C4-2B (cell line): ENCODE measurements around the gene PNMA1.

Source experiments
- ZFX ChIP-seq: fragments of 450-650 bp; IDR thresholded peaks from 2 replicates; pipeline ENCODE4 v1.6.1; 2017
- TF ChIP-seq, protein P1 (sequence below): fragments of 450-650 bp; conservative IDR thresholded peaks from 2 replicates; pipeline ENCODE4 v1.5.1; 2017; ENCODE audit warnings: mild to moderate bottlenecking

DNA sequence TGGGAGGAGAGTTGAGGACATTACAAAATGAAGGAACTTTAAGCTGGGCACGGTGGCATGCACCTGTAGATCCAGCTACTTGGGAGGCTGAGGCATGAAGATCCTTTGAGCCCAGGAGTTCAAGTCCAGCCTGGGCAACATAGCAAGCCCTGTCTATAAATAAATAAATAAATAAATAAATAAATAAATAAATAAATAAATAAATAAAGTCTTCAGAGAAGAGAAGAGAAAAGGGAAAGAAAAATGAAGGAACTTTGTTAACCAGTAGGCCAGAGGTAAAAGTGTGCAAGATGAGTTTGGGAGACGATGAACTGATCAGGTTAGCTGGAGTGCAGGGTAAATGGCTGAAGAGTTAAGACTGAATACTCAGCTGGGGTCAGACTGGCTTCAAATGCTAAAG lies 20.1 kb downstream of the PNMA1 start:
- TF ChIP-seq, protein P1, sequence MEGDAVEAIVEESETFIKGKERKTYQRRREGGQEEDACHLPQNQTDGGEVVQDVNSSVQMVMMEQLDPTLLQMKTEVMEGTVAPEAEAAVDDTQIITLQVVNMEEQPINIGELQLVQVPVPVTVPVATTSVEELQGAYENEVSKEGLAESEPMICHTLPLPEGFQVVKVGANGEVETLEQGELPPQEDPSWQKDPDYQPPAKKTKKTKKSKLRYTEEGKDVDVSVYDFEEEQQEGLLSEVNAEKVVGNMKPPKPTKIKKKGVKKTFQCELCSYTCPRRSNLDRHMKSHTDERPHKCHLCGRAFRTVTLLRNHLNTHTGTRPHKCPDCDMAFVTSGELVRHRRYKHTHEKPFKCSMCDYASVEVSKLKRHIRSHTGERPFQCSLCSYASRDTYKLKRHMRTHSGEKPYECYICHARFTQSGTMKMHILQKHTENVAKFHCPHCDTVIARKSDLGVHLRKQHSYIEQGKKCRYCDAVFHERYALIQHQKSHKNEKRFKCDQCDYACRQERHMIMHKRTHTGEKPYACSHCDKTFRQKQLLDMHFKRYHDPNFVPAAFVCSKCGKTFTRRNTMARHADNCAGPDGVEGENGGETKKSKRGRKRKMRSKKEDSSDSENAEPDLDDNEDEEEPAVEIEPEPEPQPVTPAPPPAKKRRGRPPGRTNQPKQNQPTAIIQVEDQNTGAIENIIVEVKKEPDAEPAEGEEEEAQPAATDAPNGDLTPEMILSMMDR = no peak
- no peak for TF ChIP-seq ZFX
